Posterior vena cava (tissue), 2 donors: Measurements from ENCODE around the gene SPC24. TPM values are rescaled to one million over a fixed set of nuclear protein-coding genes. Genes with fewer than 3 reads are reported as not detected.

ENCODE experiments used
- DNase-seq: peaks from one replicate; pipeline ENCODE4 v3.0.0-alpha.2; 2020; ENCODE audit warnings: low spot score
- intact Hi-C, 2 donors: fragments of 100-400 bp; cut with DNase I; formaldehyde crosslinking; loops; one replicate each; pipeline versions ENCODE4 v1.14.1 to v1.14.2; 2022 to 2023
- long read RNA-seq, 2 donors: library from polyadenylated mRNA; unstranded; transcript quantifications; one replicate each; pipeline ENCODE4 v2.0.0, GENCODE V29; 2020 to 2021
- total RNA-seq, 2 donors: library from RNA; stranded (reverse); fragmentation: NEBNext Ultra II Directional; extraction: Animal tissue kit (Norgen Biotek cat#: 25700); gene quantifications; one replicate each; pipeline ENCODE4 v1.2.1, GENCODE V29; 2021
- donor health status: DM: yes; HTN: yes; CAD: no.
- donor health status: DM: yes; HTN: yes; CAD: no.

SPC24 gene, protein sequence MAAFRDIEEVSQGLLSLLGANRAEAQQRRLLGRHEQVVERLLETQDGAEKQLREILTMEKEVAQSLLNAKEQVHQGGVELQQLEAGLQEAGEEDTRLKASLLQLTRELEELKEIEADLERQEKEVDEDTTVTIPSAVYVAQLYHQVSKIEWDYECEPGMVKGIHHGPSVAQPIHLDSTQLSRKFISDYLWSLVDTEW
- total RNA-seq = 1 to 10 TPM in 1 of 2 donors, under 1 TPM in 1; 0.81 to 2.2 TPM
- long read RNA-seq, donor 1 = 0 reads
- long read RNA-seq, donor 2, partial matches to known transcripts = 0 of 1 reads
- long read RNA-seq, donor 2, other reads (novel, unspliced or antisense) = 1 of 1 reads

DNA sequence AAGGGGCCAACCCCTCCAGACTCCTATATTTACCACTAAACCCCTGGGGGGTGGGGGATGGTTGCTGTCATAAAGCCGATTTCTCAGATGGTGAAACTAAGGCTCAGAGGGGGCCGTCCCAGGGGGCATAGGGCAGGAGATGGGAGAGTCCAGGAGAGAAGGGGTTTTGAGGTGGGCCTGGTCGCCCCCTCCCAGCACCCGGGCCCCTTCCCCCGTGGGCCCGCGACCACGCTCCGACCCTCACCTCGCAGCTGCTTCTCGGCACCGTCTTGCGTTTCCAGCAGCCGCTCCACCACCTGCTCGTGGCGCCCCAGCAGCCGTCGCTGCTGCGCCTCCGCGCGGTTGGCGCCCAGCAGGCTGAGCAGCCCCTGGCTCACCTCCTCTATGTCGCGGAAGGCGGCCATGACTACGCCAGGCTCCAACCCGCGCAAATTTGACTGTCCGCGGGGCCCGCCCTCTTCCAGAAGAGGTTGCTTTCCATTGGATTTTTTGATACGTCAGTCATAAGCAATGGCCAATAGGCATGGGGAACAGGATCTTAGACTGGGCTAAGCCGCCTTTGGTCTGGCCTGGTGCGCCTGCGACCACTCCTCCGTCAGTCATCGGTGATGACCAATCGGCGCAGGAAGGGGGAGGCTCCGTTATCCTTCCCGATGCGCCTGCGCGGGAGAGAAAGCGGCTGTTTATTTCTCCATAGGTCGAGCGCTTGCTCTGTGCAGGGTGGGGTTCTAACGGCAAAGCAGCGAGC, at the start of gene SPC24:
SPC24 (minus strand) TSS at position 410 of the 748 bp plus-strand sequence; CDS start at position 404, 6 bp downstream.
- DNase-seq = peak; percentile 98
- intact Hi-C loops = no loop called here

DNA sequence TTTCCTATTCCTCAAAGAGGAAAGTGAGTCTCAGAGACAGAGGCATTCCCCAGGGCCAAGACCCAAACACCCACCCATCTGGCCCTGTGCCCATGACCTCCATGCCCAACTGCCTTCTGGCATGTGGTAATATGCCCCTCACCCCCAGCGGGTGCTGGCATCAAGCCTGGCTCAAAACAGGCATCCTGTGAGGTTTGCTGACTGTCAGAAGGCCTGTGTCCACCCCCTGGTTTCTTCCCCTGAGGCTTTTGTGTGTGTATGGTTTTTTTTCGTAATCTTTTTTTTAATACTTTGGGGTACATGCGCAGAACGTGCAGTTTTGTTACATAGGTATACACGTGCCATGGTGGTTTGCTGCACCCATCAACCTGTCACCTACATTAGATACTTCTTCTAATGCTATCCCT, 49.4 kb upstream of the SPC24 start:
- no peak for DNase-seq
- intact Hi-C loops = loop anchor here (5.0 to 10.0 kb wide), 3 partner anchors 68 to 170 kb away; no protein-coding TSS in a partner anchor

DNA sequence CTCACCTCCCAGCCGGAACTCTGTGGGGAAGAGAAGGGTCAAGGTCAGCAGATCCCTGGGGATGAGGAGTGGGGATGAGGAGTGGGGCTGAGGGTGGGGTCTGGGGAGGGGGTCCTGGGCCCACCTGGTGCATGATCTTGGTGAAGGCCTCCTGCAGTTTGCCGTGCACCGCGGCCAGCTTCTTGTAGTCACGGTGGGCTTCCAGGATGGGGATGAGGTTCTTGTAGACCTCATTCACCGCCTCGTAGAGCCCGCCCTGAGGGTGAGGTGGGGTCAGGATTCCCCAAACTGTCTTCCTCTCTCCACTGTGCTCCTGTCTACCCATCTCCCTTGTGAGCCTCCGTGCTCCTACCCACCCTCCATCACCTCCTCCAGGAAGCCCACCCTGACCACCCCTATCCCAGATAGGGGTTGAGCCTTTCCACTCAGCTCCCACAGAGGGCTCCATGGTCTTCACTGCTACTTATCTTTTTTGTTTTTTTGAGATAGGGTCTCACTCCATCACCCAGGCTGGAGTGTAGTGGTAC, 48.6 kb upstream of the SPC24 start:
- intact Hi-C loops = loop anchor here (5.0 to 10.0 kb wide), 2 partner anchors 67 to 169 kb away; no protein-coding TSS in a partner anchor
- no peak for DNase-seq

DNA sequence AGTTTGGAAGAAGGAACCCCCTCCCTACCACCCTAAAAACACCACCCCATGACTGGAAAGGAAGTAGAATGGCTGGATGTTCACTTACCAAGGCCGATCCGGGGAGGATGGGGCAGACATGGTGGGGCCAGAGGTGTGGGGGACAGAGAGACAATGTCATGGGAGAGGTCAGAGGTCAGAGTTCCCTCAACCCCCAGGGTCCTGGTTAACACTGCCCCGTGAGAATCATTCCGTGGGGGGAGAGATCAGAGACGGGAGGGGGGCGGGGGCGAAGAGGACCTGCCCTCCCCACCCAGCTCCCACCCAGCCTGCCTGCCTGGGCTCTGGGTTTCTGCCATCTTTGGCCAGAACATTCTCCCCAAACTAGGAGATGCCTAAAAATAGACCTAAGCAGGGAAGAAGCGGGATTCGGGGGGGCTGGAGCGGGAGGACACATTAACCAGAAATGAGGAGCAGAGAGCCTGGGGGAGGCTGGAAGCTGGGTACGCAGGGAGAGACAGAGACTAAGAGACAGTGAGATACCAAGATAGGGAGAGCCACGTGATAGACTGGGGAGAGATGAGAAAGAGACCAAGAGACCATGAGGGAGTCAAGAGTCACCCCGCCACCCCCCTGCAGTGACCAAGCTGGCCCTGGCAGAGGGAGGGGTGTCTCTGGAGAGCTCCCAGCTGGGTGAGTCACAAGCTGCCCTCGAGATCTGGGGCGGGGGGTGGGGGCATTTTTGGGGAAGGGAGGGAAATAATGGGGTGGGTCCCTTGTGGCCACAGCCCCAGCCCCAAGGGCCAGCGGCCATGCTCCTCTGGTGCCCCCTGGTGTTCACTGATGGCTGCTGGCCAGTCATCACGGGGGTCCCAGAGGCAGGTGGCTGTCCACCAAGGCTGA, 47.9 kb upstream of the SPC24 start:
- intact Hi-C loops = loop anchor here (5.0 to 10.0 kb wide), 2 partner anchors 66 to 169 kb away; no protein-coding TSS in a partner anchor

DNA sequence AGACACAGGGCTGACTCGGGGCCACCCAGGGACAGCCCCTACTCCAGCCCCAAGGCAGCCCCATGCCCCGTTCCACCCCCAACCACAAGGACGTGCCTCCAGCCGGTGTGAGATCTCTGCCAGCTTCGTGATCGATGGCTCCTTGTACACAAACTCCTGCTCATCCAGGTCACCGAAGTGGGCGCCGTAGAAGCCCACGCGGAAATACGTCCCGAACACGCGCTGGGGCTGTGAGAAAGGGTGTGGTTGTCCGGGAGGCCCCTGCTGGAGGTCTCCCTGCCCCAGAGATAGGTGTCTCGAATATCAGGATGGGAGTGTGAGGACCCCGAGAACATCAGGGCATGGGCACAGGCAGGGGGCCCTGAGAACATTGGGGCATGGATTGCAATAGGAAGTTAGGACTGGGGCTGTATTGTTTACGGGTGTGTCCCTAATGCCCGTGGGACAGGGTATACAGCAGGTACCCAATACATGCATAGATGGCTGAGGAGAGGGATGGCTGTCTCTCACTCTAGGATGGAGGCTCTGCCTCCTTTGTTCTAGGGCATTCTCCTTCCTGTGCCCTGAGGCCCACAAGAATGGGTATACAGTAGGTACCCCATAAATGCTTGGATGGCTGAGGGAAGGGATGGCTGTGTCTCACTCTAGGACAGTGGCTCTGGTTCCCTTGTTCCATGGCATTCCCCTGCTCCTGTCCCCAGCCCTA, 47.1 kb upstream of the SPC24 start:
- DNase-seq = no peak
- intact Hi-C loops = loop anchor here (5.0 to 10.0 kb wide), 2 partner anchors 65 to 168 kb away; no protein-coding TSS in a partner anchor

More for the DNA sequence above, 47.9 kb upstream of the SPC24 start:
- peak; percentile 93 for DNase-seq

DNA sequence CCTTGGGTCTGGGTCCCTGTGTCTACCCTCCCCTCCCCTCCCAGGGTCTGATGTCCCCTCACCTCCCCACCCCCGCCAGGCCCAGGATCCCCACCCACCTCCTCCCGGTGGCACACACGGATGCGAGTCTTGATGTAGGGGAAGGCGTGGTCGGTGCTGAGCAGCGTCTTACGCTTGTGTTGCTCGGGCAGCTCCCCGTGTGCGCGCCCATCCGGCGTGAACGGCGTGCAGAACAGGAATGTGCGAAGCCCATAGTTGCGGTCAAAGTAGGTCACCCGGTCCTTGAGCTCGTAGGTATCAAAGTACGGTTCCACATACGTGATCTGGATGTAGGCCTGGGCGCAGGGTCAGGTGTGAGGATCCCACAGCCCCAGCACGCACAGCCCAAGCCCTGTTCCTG, 46.2 kb upstream of the SPC24 start:
- no peak for DNase-seq
- intact Hi-C loops = loop anchor here (5.0 to 10.0 kb wide), 2 partner anchors 64 to 167 kb away; no protein-coding TSS in a partner anchor

DNA sequence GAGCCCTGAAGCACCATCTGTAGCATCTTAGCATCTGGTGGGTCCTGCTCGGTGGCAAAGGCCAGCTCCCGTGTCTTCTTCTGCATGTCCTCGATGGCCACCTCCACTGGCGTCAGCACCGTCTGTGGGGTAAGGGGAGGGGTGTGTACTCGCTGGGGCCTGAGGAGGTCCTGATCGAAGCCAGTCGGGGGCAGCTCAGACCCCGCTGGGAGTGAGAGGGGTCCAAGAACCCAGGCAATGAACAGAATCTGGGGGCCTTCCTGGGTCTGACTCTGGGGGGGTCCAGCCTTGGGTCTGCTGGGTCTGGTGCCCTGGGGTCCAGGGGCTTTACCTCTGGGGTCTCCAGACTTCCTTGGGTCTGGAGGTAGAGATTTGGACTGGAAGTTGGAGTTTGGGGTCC, 45.3 kb upstream of the SPC24 start:
- no peak for DNase-seq
- intact Hi-C loops = loop anchor here (5.0 to 10.0 kb wide), 2 partner anchors 64 to 166 kb away; no protein-coding TSS in a partner anchor

DNA sequence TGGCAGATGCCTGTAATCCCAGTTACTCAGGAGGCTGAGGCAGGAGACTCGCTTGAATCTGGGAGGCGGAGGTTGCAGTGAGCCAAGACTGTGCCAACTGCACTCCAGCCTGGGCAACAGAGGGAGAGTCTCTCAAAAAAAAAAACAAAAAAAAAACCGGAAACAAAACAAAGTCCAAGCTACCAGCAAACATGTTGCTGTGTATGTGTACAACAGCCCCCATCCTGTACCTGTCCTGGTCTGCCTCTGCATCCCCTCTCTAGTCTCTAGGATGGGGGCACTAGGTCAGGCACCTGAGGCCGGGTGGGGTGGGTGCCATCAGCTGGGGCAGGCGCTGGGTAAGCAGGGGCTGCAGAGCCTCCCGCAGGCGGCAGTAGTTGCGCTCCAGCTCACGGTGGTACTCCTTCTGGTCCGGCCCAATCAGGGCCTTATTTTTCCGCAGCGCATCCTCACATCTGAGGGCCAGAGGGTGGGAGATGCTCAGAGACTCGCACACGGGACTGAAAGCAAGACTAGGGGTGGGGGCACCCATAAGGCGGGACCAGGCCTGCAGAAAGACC, 44.5 kb upstream of the SPC24 start:
- intact Hi-C loops = loop anchor here (5.0 to 10.0 kb wide), 2 partner anchors 63 to 165 kb away; no protein-coding TSS in a partner anchor
- DNase-seq = no peak

DNA sequence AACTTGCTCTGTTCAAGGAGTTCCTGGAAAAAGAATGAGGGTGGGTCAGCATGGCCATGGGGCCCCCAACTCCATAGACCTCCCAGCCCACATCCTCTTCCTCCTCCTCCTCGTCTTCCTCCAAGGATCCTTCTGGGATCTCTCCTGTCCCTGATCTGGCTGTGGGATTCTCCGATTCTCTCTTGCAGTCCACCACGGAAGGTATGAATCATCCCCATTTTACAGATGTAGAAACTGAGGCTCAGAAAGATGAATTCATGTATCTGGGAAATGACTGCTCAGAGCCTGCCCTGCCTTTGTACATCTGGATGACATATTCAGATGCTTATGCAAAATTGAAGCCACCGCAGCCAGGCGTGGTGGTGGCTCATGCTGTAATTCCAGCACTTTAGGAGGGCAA, 43.9 kb upstream of the SPC24 start:
- intact Hi-C loops = loop anchor here in 1 of 2 donors (5.0 kb wide), 1 partner anchor 37 kb away; no protein-coding TSS in a partner anchor
- DNase-seq = no peak

DNA sequence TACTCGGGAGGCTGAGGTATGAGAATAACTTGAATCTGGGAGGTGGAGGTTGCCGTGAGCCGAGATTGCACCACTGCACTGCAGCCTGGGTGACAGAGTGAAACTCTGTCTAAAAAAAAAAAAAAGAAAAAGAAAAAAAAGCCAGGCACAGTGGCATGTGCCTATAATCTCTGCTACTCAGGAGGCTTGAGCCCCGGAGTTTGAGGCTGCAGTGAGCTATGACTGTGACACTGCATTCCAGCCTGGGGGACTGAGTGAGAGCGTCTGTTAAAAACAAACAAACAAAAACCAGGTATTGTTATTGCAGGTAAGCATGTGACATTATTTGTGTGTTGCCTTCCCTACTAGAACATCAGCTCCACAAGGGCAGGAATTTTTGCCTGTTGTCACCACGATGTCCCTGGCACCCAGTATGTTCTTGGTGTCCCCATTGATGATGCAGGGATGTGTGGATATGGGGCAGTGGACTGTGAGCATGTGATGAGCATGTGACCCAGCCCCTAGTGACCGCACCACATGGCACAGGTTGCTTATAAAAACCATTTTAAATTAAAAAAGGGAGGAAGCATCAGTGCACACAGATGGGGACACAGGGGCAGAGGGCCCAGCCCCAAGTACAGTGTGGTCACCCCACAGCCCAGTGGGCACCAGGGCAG, 43.3 kb upstream of the SPC24 start:
- no peak for DNase-seq
- intact Hi-C loops = loop anchor here in 1 of 2 donors (5.0 kb wide), 1 partner anchor 37 kb away; no protein-coding TSS in a partner anchor

DNA sequence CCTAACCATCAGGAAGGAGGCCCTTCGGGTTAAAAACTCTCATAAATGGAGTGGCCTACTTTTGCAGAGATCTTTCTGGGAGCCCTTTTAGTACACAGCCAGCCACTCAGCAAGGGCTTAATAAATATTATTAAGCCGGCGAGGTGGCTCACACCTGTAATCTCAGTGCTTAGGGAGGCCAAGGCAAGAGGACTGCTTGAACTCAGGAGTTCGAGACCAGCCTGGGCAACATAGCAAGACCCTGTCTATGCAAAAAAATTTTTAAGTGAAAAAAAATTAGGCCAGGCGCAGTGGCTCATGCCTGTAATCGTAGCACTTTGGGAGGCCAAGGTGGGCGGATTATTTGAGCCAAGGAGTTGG, 42.6 kb upstream of the SPC24 start:
- intact Hi-C loops = loop anchor here in 1 of 2 donors (5.0 kb wide), 1 partner anchor 36 kb away; no protein-coding TSS in a partner anchor
- no peak for DNase-seq

DNA sequence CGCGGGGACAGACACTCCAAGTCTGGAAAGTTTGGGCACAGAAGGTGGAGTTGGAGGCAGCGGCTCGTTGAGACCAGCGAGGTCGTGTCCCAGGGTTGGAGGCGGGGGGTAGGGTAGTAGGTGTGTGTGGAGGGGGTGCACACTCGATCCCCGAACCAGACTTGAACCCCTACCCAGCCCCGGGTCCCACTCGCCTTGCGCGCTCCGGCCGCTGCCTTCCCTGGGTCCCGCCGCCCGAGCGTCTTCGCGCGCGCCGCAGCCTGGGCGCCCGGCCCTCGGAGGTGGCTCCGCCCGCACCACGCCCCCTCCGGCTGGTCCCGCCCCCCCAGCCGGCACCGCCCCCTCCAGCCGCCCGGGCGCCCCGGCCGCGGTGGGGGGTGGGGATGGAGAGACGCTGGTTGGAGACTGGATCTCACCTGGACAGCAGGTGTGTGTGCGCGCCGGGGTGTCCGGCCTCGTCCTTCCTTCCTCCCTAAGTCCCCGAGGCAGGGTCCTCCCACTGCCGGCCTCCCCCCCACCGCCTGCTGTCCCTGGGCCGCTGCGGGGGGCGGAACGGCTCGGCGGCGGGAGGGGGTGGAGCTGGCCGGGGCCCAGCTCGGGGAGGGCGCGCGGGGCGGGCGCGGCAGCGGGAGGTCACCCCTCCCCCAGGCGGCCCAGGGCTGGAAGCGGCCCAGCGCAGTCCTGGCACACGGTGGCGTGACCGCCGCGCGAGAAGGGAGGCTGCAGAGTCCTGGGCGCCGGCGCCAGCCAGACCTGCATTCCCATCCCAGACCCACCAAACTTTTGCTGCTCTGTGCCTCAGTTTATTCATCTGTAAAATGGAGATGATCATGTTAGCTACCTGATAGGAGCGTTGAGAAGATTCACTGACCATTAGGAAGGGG, 42.0 kb upstream of the SPC24 start, which contains the start of gene KANK2:
KANK2 (minus strand) TSS at position 255 of the 884 bp plus-strand sequence. CDS start 3,034 bp downstream, outside the sequence.
- intact Hi-C loops = loop anchor here in 1 of 2 donors (5.0 kb wide), 1 partner anchor 35 kb away; no protein-coding TSS in a partner anchor
- DNase-seq = peak; percentile 93

DNA sequence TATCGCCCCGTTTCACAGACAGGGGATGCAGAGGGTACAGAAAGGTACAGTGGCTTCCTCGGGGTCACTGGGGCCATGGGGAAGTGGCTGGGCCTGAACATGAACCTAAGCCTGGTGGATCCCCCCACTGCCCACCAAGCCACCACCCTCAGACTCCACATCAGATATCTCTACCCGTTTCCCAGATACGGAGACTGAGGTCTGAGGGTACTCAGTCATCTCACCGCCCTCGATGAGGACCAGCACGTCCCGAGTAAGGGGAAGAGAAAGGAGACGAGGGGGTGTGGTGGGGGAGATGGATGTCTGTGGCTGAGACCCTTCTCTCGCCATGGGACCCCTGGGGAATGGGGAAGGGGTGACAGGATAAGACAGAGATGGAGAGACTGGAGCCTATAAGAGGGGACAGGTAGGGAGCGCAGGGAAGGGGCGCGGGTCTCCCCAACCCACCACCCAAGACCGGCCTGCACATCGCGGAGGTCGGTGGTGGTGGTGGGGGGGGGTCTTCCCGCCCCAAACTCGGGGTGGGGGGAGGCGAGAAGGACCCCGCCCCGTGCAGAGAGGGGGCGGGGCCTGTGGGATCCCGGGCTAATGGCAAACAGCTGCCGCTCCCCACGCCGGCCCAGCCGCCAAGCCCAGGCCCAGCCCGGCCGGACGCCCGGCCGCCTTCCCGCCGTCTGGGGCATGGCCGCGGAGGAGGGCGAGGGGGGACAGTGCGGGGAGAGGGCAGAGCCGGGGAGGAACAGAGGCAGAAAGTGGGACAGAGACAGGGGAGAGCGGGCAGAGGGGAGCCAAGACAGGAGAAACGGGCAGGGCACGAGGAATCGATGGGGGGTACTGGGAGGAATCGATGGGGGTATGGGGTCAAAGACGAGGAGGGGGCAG, 41.1 kb upstream of the SPC24 start:
- DNase-seq = no peak
- intact Hi-C loops = loop anchor here in 1 of 2 donors (5.0 kb wide), 1 partner anchor 34 kb away; no protein-coding TSS in a partner anchor

DNA sequence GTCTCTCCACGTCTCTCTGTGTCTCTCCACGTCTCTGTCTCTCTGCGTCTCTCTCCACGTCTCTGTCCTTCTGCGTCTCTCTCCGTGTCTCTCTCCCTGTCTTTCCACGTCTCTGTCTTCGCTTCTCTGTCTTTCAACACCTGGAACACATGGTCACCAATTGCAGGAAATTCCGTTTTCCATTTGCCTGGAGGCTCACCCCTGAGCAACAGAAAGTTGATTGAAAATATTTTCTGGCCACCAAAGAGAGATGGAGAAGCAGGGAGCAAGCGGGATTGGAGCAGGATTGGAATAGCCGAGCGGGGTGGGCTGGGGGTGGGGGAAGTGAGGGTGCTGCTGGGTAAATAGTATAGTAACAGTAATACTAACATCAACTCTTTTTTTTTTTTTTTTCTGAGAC, 40.1 kb upstream of the SPC24 start:
- intact Hi-C loops = loop anchor here in 1 of 2 donors (5.0 kb wide), 1 partner anchor 33 kb away; no protein-coding TSS in a partner anchor
- DNase-seq = no peak
